Naive B cell (primary cell): ENCODE data around the gene SPINT1. TPM values are rescaled to one million over a fixed set of nuclear protein-coding genes. Genes with fewer than 3 reads are reported as not detected.

Experiments used
- ATAC-seq, 2 donors: fragments of 150-1000 bp; cut with Tn5 transposase; 2 replicates each; pipeline ENCODE4 v1.10.0; 2021; ENCODE audit warnings: low read depth in 2 of 2, mild to moderate bottlenecking in 2 of 2, moderate library complexity in 2 of 2
- DNase-seq: peaks from one replicate; pipeline ENCODE4 v3.0.0; 2022
- H3K27ac Mint-ChIP-seq, 6 donors: one replicate each; pipeline ENCODE4 v1.8.0; 2020 to 2022; ENCODE audit warnings: mild to moderate bottlenecking in 6 of 6, mixed read lengths in 6 of 6, moderate library complexity in 5 of 6, inconsistent platforms in 2 of 6
- H3K27me3 Mint-ChIP-seq, 3 donors: one replicate each; pipeline ENCODE4 v1.8.0; 2021 to 2022; ENCODE audit warnings: mixed read lengths in 3 of 3, mild to moderate bottlenecking in 1 of 3
- H3K36me3 Mint-ChIP-seq, 2 donors: one replicate each; pipeline ENCODE4 v1.8.0; 2020 to 2022; ENCODE audit warnings: mixed read lengths in 2 of 2, inconsistent platforms in 1 of 2, mild to moderate bottlenecking in 1 of 2
- H3K4me1 Mint-ChIP-seq, 3 donors: one replicate each; pipeline ENCODE4 v1.8.0; 2020 to 2022; ENCODE audit warnings: mixed read lengths in 3 of 3, inconsistent platforms in 1 of 3, mild to moderate bottlenecking in 1 of 3, moderate library complexity in 1 of 3
- H3K4me3 Mint-ChIP-seq, 8 donors: one replicate each; pipeline ENCODE4 v1.8.0; 2020 to 2022; ENCODE audit warnings: mild to moderate bottlenecking in 8 of 8, mixed read lengths in 8 of 8, moderate library complexity in 8 of 8, inconsistent platforms in 2 of 8
- H3K9me3 Mint-ChIP-seq, 7 donors: one replicate each; pipeline ENCODE4 v1.8.0; 2020 to 2022; ENCODE audit warnings: mixed read lengths in 7 of 7, mild to moderate bottlenecking in 5 of 7, inconsistent platforms in 2 of 7, moderate library complexity in 1 of 7
- polyA plus RNA-seq, 6 donors: library from polyadenylated mRNA; unstranded; fragments of 300-500 nt; fragmentation: Illumina TruSeq; gene quantifications; one replicate each; pipeline ENCODE4 v1.2.3, GENCODE V29; 2021; ENCODE audit warnings: low read depth in 6 of 6

Gene SPINT1
- polyA plus RNA-seq, 6 donors from 2014 or later: 3.8 to 7.0 (median 5.4) TPM

DNA sequence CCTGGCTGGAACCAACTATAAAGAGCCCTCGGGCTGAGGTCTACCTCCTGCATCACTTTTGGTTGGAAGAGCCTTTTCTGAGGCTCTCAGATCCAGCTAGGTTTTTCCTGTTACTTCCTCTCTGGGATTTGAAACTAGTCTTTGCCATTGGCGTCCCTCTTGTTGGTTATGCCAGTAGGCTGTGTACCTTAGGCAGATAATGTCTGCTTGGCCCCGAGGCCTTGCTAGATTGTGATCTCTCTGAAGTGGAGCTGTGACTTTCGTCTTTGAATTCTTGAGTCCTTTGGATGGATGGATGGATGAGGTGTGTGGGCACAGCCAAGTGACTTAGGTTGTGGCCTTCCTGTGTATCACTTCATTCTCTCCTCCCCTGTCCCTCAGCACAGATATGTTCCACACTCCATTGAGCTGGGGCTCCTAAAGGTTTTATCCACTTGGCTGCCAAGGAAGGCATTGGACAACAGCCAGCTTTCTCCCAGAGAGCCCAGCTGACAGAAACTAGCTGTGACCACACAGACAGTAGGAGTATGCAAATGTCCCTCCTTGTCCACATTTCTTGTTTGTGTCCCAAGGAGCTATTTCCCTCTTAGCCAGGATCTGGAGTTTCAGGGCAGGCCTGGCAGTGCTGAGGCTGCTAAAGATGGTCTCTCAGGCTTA lies 28.7 kb upstream of the SPINT1 start:
- no peaks in the 10 kb centered on the region for H3K9me3 Mint-ChIP-seq
- no peak for ATAC-seq
- peak overlapping the region in 2 of 6 donors; percentile 1 to 32 for H3K27ac Mint-ChIP-seq

DNA sequence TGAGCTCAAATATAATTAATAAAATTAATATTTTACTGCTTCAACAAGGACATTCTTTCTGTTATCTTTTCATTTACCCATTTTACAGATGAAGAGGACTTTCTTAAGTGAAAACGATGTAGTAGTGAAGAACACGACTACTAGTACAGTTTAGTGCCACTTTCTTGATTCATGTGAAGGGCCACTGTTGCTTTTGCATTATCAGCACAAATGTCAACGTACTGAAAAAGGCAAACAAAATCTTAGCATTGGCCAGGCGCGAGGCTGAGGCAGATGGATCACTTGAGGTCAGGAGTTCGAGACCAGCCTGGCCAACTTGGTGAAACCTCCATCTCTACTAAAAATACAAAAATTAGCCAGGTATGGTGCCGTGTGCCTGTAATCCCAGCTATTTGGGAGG lies 24.8 kb upstream of the SPINT1 start:
- no peaks in the 10 kb centered on the region for H3K27me3 Mint-ChIP-seq
- DNase-seq (no peak), ATAC-seq (no peak)
- H3K27ac Mint-ChIP-seq: no peak overlapping the region
- H3K4me3 Mint-ChIP-seq: no peak overlapping the region
- peaks cover 0 to 2% (median 0%) of the 10 kb centered on the region in 7 donors for H3K9me3 Mint-ChIP-seq
- peaks cover 0 to 12% of the 10 kb centered on the region in 2 donors for H3K36me3 Mint-ChIP-seq
- H3K4me1 Mint-ChIP-seq: no peaks in the 10 kb centered on the region

More for the DNA sequence above, 28.7 kb upstream of the SPINT1 start:
- Mint-ChIP-seq H3K27me3 (no peaks in the 10 kb centered on the region), H3K4me1 (no peaks in the 10 kb centered on the region), H3K36me3 (peaks cover 0 to 12% of the 10 kb centered on the region in 2 donors), H3K4me3 (no peak overlapping the region)
- no peak for DNase-seq

DNA sequence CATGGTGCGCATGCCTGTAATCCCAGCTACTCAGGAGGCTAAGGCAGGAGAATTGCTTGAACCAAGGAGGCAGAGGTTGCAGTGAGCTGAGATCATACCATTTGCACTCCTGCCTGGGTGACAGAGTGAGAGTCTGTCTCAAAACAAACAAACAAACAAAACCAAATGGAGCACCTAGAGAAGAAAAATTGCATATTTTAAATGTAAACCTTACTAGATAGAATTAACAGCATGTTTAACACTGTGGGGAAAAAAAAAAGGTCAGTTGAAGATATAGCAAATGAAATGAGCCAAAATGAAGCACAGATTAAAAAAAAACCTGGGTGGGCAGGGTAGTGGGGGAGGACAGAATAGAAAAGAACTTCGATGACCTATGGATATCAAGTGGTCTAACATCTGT lies 22.7 kb upstream of the SPINT1 start:
- peaks cover 0 to 2% (median 0%) of the 10 kb centered on the region in 7 donors for H3K9me3 Mint-ChIP-seq
- DNase-seq (no peak), ATAC-seq (no peak)
- H3K4me1 Mint-ChIP-seq: no peaks in the 10 kb centered on the region
- H3K27me3 Mint-ChIP-seq: no peaks in the 10 kb centered on the region
- no peak overlapping the region for H3K4me3 Mint-ChIP-seq
- H3K36me3 Mint-ChIP-seq: no peaks in the 10 kb centered on the region
- no peak overlapping the region for H3K27ac Mint-ChIP-seq

DNA sequence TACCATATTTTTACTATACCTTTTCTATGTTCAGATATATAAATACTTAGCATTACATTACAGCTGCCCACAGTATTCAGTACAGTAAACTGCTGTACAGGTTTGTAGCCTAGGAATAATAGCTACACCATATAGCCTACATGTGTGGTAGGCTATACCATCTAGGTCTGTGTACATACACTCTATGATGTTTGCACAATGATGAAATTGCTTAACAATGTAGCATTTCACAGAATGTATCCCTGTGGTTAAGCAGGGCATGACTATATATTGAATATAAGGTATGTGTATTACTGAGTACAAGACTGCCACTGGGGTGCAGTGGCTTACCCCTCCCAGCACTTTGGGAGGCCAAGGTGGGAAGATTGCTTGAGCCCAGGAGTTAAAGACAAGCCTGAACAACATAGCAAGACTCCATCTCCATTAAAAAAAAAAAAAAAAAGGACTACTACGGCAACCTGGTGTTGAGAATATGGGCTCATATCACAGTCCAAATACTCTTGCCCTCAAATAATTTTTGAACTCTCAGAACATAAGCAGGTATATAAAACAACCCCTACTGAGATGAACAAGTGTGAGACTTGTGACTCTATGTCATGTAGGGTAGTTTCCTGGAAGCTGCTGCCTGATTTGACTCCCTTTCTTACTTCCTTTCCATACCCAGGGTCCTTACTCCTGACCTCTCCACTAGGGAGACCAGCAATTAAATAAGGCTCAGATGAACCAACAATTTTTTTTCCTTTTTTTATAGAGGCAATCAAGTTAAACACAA lies 20.1 kb upstream of the SPINT1 start:
- Mint-ChIP-seq H3K4me1 (no peaks in the 10 kb centered on the region), H3K4me3 (no peak overlapping the region), H3K36me3 (no peaks in the 10 kb centered on the region), H3K27ac (no peak overlapping the region), H3K9me3 (peaks cover 0 to 2% (median 0%) of the 10 kb centered on the region in 7 donors), H3K27me3 (peaks cover 0 to 4% (median 0%) of the 10 kb centered on the region in 3 donors)
- DNase-seq (no peak), ATAC-seq (no peak)

DNA sequence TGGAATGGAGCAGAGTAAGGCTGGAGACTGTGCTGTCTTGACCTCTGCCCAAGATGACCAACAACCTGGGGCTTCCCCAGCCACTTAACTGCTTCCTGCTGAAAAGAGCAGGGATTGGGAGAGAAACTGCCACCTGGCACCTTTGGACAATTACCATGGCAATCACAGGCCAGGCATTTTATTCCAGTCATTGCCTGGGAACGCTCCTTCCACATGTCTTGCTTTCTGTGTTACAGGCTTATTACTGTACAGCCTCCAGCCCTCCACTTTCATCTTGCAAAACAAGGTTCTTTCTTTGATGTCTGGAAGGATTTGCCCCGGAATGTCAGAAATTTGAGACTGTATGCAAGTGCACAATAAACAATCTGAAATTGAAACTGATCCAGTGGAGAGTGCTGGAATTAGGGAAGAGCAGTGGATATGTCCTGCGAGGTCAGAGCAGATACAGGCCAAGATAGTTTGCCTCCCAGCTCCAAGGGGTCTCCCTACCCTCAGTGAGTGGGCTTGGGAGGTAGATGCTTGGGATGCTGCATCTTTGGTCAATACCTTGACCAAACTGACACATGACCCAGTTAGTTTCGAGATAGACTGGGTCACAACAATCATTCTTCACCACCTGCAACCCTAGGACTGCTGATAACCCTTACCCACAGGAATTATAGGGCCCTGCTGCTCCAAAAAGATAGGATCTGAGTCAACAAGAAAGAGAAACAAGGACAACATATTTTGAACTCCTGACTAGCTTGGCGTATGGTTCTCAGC lies 18.0 kb upstream of the SPINT1 start:
- Mint-ChIP-seq H3K36me3 (no peaks in the 10 kb centered on the region), H3K27ac (no peak overlapping the region), H3K4me3 (no peak overlapping the region), H3K9me3 (peaks cover 0 to 2% (median 0%) of the 10 kb centered on the region in 7 donors), H3K27me3 (peaks cover 0 to 4% (median 0%) of the 10 kb centered on the region in 3 donors), H3K4me1 (no peaks in the 10 kb centered on the region)
- DNase-seq (no peak), ATAC-seq (no peak)

DNA sequence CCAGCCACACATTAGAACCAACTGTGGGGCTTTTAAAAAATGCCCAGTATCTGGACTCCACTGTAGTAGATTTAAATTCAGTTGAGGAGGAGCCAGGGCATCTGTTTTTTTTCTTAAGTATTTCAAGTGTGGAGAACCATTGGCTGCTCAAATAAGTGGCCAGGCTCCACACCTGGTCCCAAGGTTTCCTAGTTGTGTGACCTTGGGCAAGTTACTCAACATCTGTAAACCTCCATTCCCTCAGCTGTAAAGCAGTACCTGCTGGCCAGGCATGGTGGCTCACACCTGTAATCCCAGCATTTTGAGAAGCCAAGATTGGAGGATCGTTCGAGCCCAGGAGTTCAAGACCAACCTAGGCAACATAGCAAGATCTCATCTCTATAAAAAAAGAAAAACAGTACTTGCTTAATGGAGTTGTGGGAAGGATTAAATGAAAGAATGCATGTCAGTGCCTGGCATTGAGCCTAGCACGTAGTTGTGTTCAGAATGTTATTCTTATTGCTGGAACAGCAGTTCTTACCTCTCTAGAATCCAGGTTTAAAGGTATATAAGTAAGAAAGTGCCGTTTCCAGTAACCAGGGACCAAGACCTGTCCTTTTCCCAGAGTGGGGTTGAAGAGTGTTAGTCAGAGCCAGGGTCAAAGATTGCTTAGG lies 17.3 kb upstream of the SPINT1 start:
- H3K4me1 Mint-ChIP-seq: no peaks in the 10 kb centered on the region
- peaks cover 0 to 4% of the 10 kb centered on the region in 2 donors for H3K36me3 Mint-ChIP-seq
- no peak overlapping the region for H3K27ac Mint-ChIP-seq
- ATAC-seq (no peak), DNase-seq (no peak)
- H3K9me3 Mint-ChIP-seq: peaks cover 0 to 2% (median 0%) of the 10 kb centered on the region in 7 donors
- no peak overlapping the region for H3K4me3 Mint-ChIP-seq
- H3K27me3 Mint-ChIP-seq: peaks cover 0 to 4% (median 0%) of the 10 kb centered on the region in 3 donors

DNA sequence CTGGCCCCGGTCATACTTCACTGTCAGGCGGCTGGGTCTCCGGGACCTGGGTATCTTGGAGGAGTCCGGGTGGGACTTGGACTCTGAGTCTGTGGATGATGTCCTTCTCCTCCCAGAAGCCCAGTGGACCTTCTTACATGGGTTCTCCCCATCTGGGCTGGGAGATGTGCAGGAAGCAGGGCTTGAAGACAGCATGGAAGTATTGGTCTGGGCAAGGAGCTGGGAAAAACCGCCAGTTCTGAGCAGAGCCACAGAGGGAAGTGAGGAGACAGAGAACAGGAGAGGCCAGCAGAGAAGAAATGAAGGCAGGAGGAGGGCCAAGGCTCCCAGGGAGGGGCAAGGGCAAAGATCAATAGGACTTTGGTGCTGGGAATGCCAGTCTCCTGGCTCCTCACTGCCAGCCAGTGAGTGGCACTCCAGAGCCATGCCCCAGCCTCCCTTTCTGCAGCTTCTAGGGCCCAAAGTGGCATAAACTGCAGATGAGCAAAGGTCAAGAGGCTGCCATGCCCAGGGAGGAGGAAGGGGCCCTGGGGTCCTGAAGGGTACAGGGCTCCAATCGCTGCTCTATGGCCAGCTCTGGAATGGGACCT lies 15.3 kb upstream of the SPINT1 start, which contains the start of gene PPP1R14D:
TSS of gene PPP1R14D (minus strand) at position 262 of the 590 bp plus-strand sequence. CDS start at position 195, 67 bp downstream.
- no peak within 1 kb of the TSS for H3K4me3 Mint-ChIP-seq
- H3K4me1 Mint-ChIP-seq: no peaks in the 10 kb centered on the region
- H3K9me3 Mint-ChIP-seq: peaks cover 0 to 1% (median 0%) of the 10 kb centered on the region in 7 donors
- peaks cover 0 to 8% of the 10 kb centered on the region in 2 donors for H3K36me3 Mint-ChIP-seq
- H3K27me3 Mint-ChIP-seq: peaks cover 0 to 4% (median 0%) of the 10 kb centered on the region in 3 donors
- ATAC-seq (no peak), DNase-seq (no peak)
- H3K27ac Mint-ChIP-seq: peak within 1 kb of the TSS in 2 of 6 donors; percentile 9 to 84

DNA sequence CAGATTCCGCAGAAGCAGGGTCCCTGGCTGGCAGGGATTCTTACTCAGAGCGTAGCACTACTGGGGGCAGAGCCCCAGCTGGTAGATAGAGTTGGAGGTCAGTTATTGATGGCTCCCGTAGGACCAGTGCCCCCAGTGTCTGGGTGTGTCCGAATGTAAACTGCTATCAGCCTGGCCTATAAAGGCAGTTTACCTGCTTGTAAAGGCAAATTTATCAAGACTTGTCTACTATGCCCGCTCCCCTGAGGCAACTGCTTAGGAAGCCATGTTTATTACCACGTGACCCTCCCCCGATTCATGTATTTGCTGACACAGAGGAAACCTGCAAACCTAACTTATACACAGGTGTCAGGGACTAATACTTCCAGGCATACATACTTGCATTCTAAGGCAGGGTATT lies 14.7 kb upstream of the SPINT1 start:
- Mint-ChIP-seq H3K27ac (no peak overlapping the region), H3K4me3 (no peak overlapping the region), H3K36me3 (peaks cover 0 to 8% of the 10 kb centered on the region in 2 donors), H3K4me1 (no peaks in the 10 kb centered on the region), H3K9me3 (peaks cover 0 to 1% (median 0%) of the 10 kb centered on the region in 7 donors), H3K27me3 (peaks cover 0 to 4% (median 0%) of the 10 kb centered on the region in 3 donors)
- DNase-seq (no peak), ATAC-seq (no peak)

DNA sequence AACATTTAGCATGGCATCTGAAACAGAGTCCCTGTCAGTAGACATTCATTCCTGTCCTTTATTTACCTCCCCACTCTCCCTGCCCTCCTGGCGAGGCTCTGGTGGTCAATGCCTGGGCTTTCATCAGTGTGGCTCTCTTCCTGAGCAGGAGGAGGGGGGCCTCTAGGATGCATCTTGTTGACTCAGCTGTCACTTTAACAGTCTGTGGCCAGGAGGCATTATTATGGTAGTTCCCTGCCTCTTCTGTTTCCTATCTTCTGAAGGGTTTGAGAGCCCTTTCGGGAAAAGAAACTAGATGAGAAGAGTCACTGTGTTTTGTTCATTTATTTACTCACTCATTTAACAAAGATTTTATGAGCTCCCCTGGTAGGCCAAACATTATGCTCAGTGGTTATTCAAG lies 13.0 kb upstream of the SPINT1 start:
- H3K9me3 Mint-ChIP-seq: peaks cover 0 to 1% (median 0%) of the 10 kb centered on the region in 7 donors
- H3K4me1 Mint-ChIP-seq: no peaks in the 10 kb centered on the region
- ATAC-seq (no peak), DNase-seq (no peak)
- peaks cover 0 to 8% of the 10 kb centered on the region in 2 donors for H3K36me3 Mint-ChIP-seq
- H3K27ac Mint-ChIP-seq: no peak overlapping the region
- no peak overlapping the region for H3K4me3 Mint-ChIP-seq
- H3K27me3 Mint-ChIP-seq: peaks cover 0 to 4% (median 0%) of the 10 kb centered on the region in 3 donors

DNA sequence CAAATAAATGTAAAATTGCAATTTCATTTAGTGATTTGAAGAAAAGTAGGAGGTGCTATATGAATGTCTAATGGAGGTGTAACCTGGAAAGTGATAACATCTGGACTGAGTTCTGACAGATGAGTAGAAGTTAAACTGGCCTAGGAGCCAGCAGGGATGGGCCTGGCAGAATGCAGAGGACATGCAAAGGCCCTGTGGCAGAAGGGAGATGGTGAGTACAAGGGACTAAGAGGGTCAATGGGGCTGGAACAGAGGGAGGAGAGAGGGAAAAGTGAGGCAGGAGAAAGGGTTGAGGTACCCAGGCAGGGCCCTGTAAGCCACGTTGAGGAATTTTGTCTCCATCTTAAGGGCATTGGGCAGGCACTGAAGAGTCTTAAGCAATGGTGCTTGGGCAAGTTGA lies 12.0 kb upstream of the SPINT1 start:
- peak overlapping the region in 1 of 6 donors; percentile 87 for H3K27ac Mint-ChIP-seq
- H3K4me3 Mint-ChIP-seq: no peak overlapping the region
- peaks cover 0 to 1% (median 0%) of the 10 kb centered on the region in 7 donors for H3K9me3 Mint-ChIP-seq
- H3K36me3 Mint-ChIP-seq: peaks cover 0 to 8% of the 10 kb centered on the region in 2 donors
- no peaks in the 10 kb centered on the region for H3K4me1 Mint-ChIP-seq
- H3K27me3 Mint-ChIP-seq: peaks cover 0 to 4% (median 0%) of the 10 kb centered on the region in 3 donors
- no peak for DNase-seq
- no peak for ATAC-seq

DNA sequence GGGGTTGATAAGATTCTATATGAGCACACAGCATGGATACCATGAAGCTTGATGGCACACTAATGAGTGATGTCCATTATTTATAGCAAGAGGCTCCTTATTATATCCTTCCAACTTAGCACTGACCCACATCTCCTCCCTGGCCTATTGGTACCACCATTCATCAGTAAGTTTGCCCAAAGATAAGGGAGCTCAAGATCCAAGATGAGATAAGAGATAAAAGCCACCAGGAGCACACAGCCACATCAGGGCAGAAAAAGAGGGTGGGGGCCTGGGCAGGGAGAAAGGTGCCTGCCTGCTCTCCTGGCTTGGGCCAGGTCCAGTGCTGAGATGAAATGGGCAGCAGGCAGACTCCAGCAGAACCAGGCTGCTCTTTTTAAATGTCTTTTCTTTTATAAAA lies 10.9 kb upstream of the SPINT1 start:
- peaks cover 0 to 4% (median 0%) of the 10 kb centered on the region in 3 donors for H3K27me3 Mint-ChIP-seq
- no peaks in the 10 kb centered on the region for H3K9me3 Mint-ChIP-seq
- no peak overlapping the region for H3K4me3 Mint-ChIP-seq
- ATAC-seq (no peak), DNase-seq (no peak)
- peaks cover 0 to 8% of the 10 kb centered on the region in 2 donors for H3K36me3 Mint-ChIP-seq
- H3K4me1 Mint-ChIP-seq: no peaks in the 10 kb centered on the region
- H3K27ac Mint-ChIP-seq: no peak overlapping the region

DNA sequence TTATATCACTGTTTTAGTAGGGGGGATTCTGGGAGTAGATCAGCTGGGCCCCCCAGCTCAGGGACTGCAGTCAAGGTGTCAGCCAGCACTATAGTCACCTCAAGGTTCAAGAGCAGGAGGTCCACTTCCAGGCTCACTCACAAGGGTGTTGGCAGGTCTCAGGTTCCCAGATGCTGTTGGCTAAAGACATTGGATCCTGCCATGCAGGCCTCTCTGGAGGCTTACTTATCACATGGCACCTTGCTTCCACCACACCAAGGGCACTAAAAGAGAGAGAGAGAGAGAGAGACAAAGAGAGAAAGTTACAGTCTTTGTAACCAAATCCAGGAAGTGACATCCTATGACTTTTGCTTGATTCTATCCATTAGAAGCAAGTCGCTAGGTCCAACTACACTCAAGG lies 7.8 kb upstream of the SPINT1 start:
- DNase-seq: no peak
- no peak for ATAC-seq
- Mint-ChIP-seq H3K27ac (peak overlapping the region in 1 of 6 donors; percentile 63), H3K9me3 (no peaks in the 10 kb centered on the region), H3K4me3 (no peak overlapping the region), H3K27me3 (no peaks in the 10 kb centered on the region), H3K36me3 (peaks cover 0 to 8% of the 10 kb centered on the region in 2 donors), H3K4me1 (no peaks in the 10 kb centered on the region)
